H7 (cell line): ENCODE data around the gene E2F6. TPM values are rescaled to one million over a fixed set of nuclear protein-coding genes. Genes with fewer than 3 reads are reported as not detected.
"Not testable (repeated sequence)": the region's sequence is repeated elsewhere in the genome, so short reads cannot be mapped to it uniquely, and the experiment has no call there.

Experiments used
- DNase-seq: peaks from one replicate; pipeline ENCODE4 v3.0.0; 2012
- H3K27me3 ChIP-seq: 2 replicates; pipeline ENCODE4 v1.6.0; 2011; ENCODE audit warnings: mild to moderate bottlenecking, low read length; ENCODE audit not compliant: control insufficient read depth, insufficient read depth
- H3K36me3 ChIP-seq: replicated peaks from 2 replicates; pipeline ENCODE4 v1.5.1; 2011; ENCODE audit warnings: low read length; ENCODE audit not compliant: control insufficient read depth, insufficient read depth
- H3K4me3 ChIP-seq: 2 replicates; pipeline ENCODE4 v1.5.1; 2011; ENCODE audit warnings: low read depth, mild to moderate bottlenecking, control low read depth, low read length, moderate library complexity; ENCODE audit not compliant: insufficient read depth
- total RNA-seq: library from RNA; depleted of rRNA; stranded (reverse); fragments of >200 nt; shearing (Covaris generic); gene quantifications from 2 replicates; pipeline ENCODE4 v1.2.3, GENCODE V29; 2014

Gene E2F6
- total RNA-seq, 1 experiment from 2014 or later, result 23.2 TPM

DNA sequence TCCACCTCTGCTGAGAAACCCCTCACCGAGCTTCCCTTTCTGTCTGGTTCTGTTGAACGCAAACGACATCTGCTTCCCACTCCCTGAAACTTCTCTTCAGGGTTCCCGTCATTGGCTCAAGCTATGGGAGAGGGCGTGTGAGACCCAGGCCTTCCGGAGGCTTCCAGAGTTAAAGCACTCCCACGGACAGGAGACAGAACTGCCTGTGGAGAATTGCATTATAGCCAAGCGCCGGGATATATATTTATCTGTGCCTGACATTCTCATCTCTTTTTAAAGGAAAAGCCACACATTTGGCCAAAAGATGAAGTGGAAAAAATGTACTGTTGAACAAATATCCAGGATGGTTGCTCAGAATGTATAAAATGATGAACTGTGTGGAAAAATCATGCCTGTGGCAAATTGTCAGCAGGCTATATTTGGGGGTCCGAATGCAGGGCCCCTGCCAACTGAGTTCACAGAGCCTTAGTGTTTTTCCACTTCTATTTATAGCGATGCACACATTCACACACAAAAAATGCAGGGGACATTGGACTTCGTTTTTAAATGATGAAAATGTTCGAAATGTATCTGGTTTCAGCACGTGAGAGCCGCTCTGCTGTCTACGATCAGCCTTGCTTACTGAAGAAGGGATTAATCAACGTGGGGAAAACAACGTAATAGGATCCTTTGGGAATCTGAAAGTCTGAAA lies 59.5 kb downstream of the E2F6 start:
- DNase-seq, result no peak
- H3K36me3 ChIP-seq, result no peaks in the 10 kb centered on the region
- H3K27me3 ChIP-seq, result no peaks in the 10 kb centered on the region
- no peak overlapping the region for H3K4me3 ChIP-seq

- no peaks in the 10 kb centered on the region for H3K36me3 ChIP-seq
- no peak overlapping the region for H3K4me3 ChIP-seq
- DNase-seq, result no peak
- H3K27me3 ChIP-seq, result no peaks in the 10 kb centered on the region
Measured at GRCh38 chr2:11405599-11406266, 60.2 kb downstream of the E2F6 start.

- not testable (repeated sequence) for H3K27me3 ChIP-seq, DNase-seq
Measured at GRCh38 chr2:11405074-11405406, 60.9 kb downstream of the E2F6 start.

DNA sequence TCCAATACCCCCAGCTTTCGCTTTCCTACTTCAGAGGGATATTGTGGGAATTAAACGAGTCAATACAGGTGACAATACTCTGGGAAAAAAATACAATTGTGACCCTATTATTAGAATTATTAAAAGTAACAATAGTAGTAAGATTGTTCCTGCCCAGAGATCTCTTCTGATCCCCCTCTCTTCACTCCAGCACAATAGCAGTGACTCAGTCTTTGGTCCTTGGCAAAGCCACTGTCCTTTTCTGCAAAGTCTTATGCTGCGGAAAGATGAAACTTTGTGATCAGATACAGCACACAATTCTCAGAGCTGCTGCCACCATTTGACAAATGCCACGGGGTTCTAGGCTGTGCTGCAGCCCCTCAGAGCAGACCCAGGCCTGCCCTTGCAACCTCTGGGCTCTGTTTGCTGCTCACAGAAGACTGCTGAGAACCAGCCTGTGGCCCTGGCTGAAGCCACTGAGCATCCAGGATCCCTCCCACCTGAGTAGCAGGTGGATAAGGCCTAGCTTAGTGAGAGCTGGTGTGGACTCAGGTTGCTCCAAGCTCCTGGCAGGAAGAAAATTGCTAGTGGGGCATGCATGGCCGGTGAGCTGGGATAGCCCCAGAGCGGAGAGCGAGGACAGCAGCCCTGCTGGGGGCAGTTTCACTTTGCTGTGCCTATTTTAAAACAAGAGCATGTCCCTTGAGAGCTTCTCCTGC lies 61.4 kb downstream of the E2F6 start:
- H3K36me3 ChIP-seq, result no peaks in the 10 kb centered on the region
- no peaks in the 10 kb centered on the region for H3K27me3 ChIP-seq
- DNase-seq, result no peak
- H3K4me3 ChIP-seq, result no peak overlapping the region

More at GRCh38 chr2:11405074-11405406, 60.9 kb downstream of the E2F6 start:
- not testable (repeated sequence) for H3K4me3 ChIP-seq, H3K36me3 ChIP-seq

- Histone ChIP-seq H3K4me3 (no peak overlapping the region), H3K27me3 (no peaks in the 10 kb centered on the region), H3K36me3 (no peaks in the 10 kb centered on the region)
- no peak for DNase-seq
Measured at GRCh38 chr2:11402436-11402835, 63.5 kb downstream of the E2F6 start.

- no peak for DNase-seq
- H3K36me3 ChIP-seq, result no peaks in the 10 kb centered on the region
- no peak overlapping the region for H3K4me3 ChIP-seq
- H3K27me3 ChIP-seq, result no peaks in the 10 kb centered on the region
Measured at GRCh38 chr2:11399438-11399762, 66.6 kb downstream of the E2F6 start.

GRCh38 chr2:11398750-11399437 lies 67.1 kb downstream of the E2F6 start:
- Histone ChIP-seq H3K36me3 (no peaks in the 10 kb centered on the region), H3K27me3 (no peaks in the 10 kb centered on the region), H3K4me3 (no peak overlapping the region)
- no peak for DNase-seq

DNA sequence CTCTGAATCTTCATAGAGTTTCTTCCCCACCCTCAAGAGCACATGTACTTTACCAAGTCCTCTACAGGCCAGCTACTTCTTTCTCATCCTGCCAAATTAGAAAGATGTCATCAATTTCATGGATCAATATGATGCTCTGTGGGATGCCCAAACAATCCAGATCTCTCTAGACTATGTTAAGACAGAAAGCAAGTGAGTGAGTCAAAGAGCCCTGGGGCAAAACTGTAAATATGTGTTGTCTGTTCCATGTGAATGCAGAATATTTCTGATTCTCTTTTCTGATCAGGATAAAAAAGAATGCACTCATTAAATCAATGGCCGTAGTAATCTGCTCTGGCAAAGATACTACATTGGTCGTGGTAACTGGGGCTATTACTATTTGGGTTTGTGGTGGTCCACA lies 68.4 kb downstream of the E2F6 start:
- no peaks in the 10 kb centered on the region for H3K27me3 ChIP-seq
- H3K36me3 ChIP-seq, result no peaks in the 10 kb centered on the region
- H3K4me3 ChIP-seq, result no peak overlapping the region
- DNase-seq, result no peak

- Histone ChIP-seq H3K27me3 (no peaks in the 10 kb centered on the region), H3K4me3 (no peak overlapping the region), H3K36me3 (no peaks in the 10 kb centered on the region)
- no peak for DNase-seq
Measured at GRCh38 chr2:11396467-11397445, 69.2 kb downstream of the E2F6 start.

GRCh38 chr2:11396021-11396420 lies 69.9 kb downstream of the E2F6 start:
- DNase-seq, result no peak
- Histone ChIP-seq H3K36me3 (no peaks in the 10 kb centered on the region), H3K4me3 (no peak overlapping the region), H3K27me3 (no peaks in the 10 kb centered on the region)

DNA sequence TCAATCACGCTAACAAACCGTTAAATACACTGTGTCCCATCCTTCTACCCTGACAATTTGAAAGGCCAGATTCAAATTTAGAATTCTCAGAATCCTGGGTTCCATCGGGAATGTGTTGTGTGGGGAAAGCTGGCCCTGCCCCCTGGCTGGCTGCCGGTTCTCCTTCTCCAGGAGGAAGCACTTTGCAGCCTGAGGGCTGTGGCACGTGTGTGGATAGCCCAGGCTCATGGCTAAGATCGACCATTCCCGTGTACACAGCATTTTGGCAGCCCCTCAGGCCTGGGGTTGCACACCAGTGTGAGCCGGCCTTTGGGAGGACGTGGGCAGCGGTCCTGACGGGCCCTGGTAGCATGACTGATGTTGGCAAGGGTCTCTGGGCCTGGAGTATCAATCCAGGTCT lies 70.6 kb downstream of the E2F6 start:
- Histone ChIP-seq H3K27me3 (no peaks in the 10 kb centered on the region), H3K4me3 (no peak overlapping the region), H3K36me3 (no peaks in the 10 kb centered on the region)
- DNase-seq, result no peak
